HG03432 (cell line): ENCODE results near the gene KPNA2.

Source experiments
- ATAC-seq: cut with Tn5 transposase; IDR thresholded peaks from one replicate; pipeline ENCODE4 v1.9.1; 2021; ENCODE audit warnings: mild to moderate bottlenecking, moderate library complexity; ENCODE audit not compliant: unreplicated experiment

Gene KPNA2

GRCh38 chr17:68095205-68095811 lies 59.8 kb downstream of the KPNA2 start:
- ATAC-seq: no peak

GRCh38 chr17:68096111-68096510 lies 60.6 kb downstream of the KPNA2 start:
- no peak for ATAC-seq
